CD8-positive, alpha-beta memory T cell (primary cell): ENCODE measurements around the gene ATXN10. TPM values are rescaled to one million over a fixed set of nuclear protein-coding genes. Genes with fewer than 3 reads are reported as not detected.

ENCODE experiments used
- CTCF ChIA-PET: fragments of 350-600 bp; sonication (Branson Sonifier 250); formaldehyde crosslinking; loops from one replicate; lab custom pipeline; 2021; ENCODE audit warnings: antibody characterized with exemption; lab: Charles Lee
- POLR2A ChIA-PET: fragments of 350-600 bp; sonication (Branson Sonifier 250); formaldehyde crosslinking; loops from one replicate; lab custom pipeline; 2021; ENCODE audit warnings: antibody characterized with exemption; lab: Charles Lee
- DNase-seq, 5 donors: peaks; one replicate each; pipeline versions ENCODE4 v3.0.0 to v3.0.0-alpha.2; 2020 to 2022; ENCODE audit warnings: mixed read lengths in 1 of 5
- H3K27ac ChIP-seq: one replicate; pipeline ENCODE4 v1.7.0; 2013; ENCODE audit warnings: low read depth, mild to moderate bottlenecking, low read length, moderate library complexity
- H3K27me3 ChIP-seq: 2 replicates; pipeline ENCODE4 v1.7.0; 2013; ENCODE audit warnings: low read length, mild to moderate bottlenecking; ENCODE audit not compliant: insufficient read depth, poor library complexity, severe bottlenecking
- H3K36me3 ChIP-seq: 2 replicates; pipeline ENCODE4 v1.7.0; 2013; ENCODE audit warnings: mild to moderate bottlenecking, low read length, moderate library complexity; ENCODE audit not compliant: insufficient read depth
- H3K4me1 ChIP-seq: 2 replicates; pipeline ENCODE4 v1.7.0; 2013; ENCODE audit warnings: mild to moderate bottlenecking, low read length, moderate library complexity; ENCODE audit not compliant: insufficient read depth
- H3K4me3 ChIP-seq: 2 replicates; pipeline ENCODE4 v1.7.0; 2013; ENCODE audit warnings: mild to moderate bottlenecking, low read length
- H3K9me3 ChIP-seq: 2 replicates; pipeline ENCODE4 v1.7.0; 2013; ENCODE audit warnings: mild to moderate bottlenecking, low read length
- H3K27ac Mint-ChIP-seq, 8 donors: one replicate each; pipeline ENCODE4 v1.8.0; 2020 to 2021; ENCODE audit warnings: mixed read lengths in 8 of 8, mild to moderate bottlenecking in 6 of 8, inconsistent platforms in 3 of 8, moderate library complexity in 3 of 8
- H3K27me3 Mint-ChIP-seq, 2 donors: one replicate each; pipeline ENCODE4 v1.8.0; 2020 to 2021; ENCODE audit warnings: mixed read lengths in 2 of 2, mild to moderate bottlenecking in 1 of 2, moderate library complexity in 1 of 2
- H3K36me3 Mint-ChIP-seq, 3 donors: one replicate each; pipeline ENCODE4 v1.8.0; 2020 to 2021; ENCODE audit warnings: mixed read lengths in 3 of 3, inconsistent platforms in 1 of 3, mild to moderate bottlenecking in 1 of 3
- H3K4me1 Mint-ChIP-seq, 3 donors: one replicate each; pipeline ENCODE4 v1.8.0; 2020 to 2021; ENCODE audit warnings: mixed read lengths in 3 of 3, inconsistent platforms in 1 of 3, mild to moderate bottlenecking in 1 of 3
- H3K4me3 Mint-ChIP-seq, 7 donors: one replicate each; pipeline ENCODE4 v1.8.0; 2020 to 2021; ENCODE audit warnings: mixed read lengths in 7 of 7, mild to moderate bottlenecking in 6 of 7, moderate library complexity in 4 of 7, inconsistent platforms in 2 of 7
- H3K9me3 Mint-ChIP-seq, 5 donors: one replicate each; pipeline ENCODE4 v1.8.0; 2020 to 2022; ENCODE audit warnings: mixed read lengths in 5 of 5, mild to moderate bottlenecking in 3 of 5, moderate library complexity in 2 of 5, inconsistent platforms in 1 of 5
- polyA plus RNA-seq: library from polyadenylated mRNA; unstranded; fragments of 300-500 nt; fragmentation: Illumina TruSeq; gene quantifications from one replicate; pipeline ENCODE4 v1.2.3, GENCODE V29; 2021
- total RNA-seq, 2 experiments: library from RNA; stranded (reverse); gene quantifications; one replicate each; pipeline ENCODE4 v1.2.3, GENCODE V29; 2021

ATXN10 gene
- total and polyA plus RNA-seq, 3 experiments from 2014 or later, result 95.7 to 123 (median 122) TPM

DNA sequence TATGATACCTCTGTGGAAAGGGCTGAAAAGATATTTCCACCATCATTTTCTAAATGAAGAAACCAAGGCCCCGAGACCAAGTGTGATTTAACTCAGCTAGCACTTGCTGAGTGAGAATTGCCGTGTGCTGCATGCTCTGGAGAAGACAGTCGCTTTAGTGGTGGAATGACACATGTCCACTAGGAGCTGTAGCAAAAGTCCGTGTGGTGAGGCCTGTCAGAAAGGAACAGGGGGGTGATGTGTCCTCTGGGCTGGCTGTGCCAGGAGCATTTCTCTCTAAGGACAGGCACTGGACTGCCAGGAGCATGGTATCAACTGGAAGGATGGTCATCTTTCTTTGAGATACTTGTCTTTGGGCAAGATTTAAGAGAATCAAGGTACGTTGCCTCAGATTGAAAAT lies 72.8 kb downstream of the ATXN10 start:
- no peak for DNase-seq
- no peak overlapping the region for H3K4me3 ChIP-seq
- no peaks in the 10 kb centered on the region for H3K9me3 ChIP-seq
- no peak overlapping the region for H3K27ac ChIP-seq
- Mint-ChIP-seq H3K27ac (peak overlapping the region in 2 of 8 donors; percentile 15 to 23), H3K4me1 (peaks cover 6 to 9% (median 7%) of the 10 kb centered on the region in 3 donors), H3K36me3 (peaks cover 11 to 76% (median 32%) of the 10 kb centered on the region in 3 donors), H3K9me3 (no peaks in the 10 kb centered on the region), H3K27me3 (no peaks in the 10 kb centered on the region), H3K4me3 (no peak overlapping the region)
- H3K36me3 ChIP-seq, result peaks cover 24% of the 10 kb centered on the region
- no peaks in the 10 kb centered on the region for H3K27me3 ChIP-seq
- ChIA-PET POLR2A (no interaction called here), CTCF (no interaction called here)
- no peaks in the 10 kb centered on the region for H3K4me1 ChIP-seq

DNA sequence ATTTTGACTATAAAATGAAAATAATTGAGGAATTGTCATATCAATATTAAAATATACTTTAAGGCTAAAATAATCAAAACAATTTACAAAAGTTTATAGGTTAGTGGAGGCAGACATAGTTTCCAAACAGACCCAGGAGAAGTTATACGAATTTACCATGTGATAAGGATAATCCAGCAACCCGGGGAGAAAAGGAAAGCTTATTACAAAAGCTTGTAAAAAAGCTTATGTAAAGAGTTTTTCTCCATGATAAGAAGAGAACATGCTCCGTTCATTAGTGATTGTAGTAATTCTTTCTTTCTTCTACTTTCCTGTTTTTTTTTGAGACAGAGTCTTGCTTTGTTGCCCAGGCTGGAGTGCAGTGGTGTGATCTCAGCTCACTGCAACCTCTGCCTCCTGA lies 79.0 kb downstream of the ATXN10 start:
- Histone ChIP-seq H3K4me1 (no peaks in the 10 kb centered on the region), H3K36me3 (no peaks in the 10 kb centered on the region), H3K27me3 (no peaks in the 10 kb centered on the region), H3K4me3 (no peak overlapping the region), H3K27ac (no peak overlapping the region), H3K9me3 (no peaks in the 10 kb centered on the region)
- no peaks in the 10 kb centered on the region for H3K27me3 Mint-ChIP-seq
- no peaks in the 10 kb centered on the region for H3K9me3 Mint-ChIP-seq
- CTCF ChIA-PET, result no interaction called here
- H3K27ac Mint-ChIP-seq, result peak overlapping the region in 1 of 8 donors; percentile 51
- peaks cover 5 to 7% (median 6%) of the 10 kb centered on the region in 3 donors for H3K4me1 Mint-ChIP-seq
- H3K36me3 Mint-ChIP-seq, result peaks cover 0 to 57% (median 6%) of the 10 kb centered on the region in 3 donors
- no peak for DNase-seq
- POLR2A ChIA-PET, result no interaction called here
- no peak overlapping the region for H3K4me3 Mint-ChIP-seq

DNA sequence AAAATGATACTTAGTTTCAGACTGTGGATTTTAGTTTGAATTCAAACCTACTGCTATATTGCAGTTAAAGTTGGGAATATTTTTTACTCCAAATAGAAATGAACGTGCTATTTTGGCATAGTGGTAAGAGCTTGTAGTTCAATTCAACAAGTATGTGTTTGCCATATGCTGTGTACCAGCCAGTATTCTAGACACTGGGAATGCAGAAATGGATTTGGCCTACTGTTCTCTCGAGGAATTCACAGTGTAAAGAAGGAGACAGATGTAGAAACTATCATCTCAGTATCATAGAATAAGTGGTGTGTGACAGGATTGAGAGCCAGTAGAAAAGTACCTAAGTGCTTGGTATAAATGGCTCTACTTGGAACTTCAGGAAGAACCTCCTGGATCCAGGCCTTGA lies 80.4 kb downstream of the ATXN10 start:
- Mint-ChIP-seq H3K4me3 (no peak overlapping the region), H3K27ac (peak overlapping the region in 1 of 8 donors; percentile 8), H3K9me3 (no peaks in the 10 kb centered on the region), H3K4me1 (peaks cover 5 to 10% (median 6%) of the 10 kb centered on the region in 3 donors), H3K27me3 (no peaks in the 10 kb centered on the region), H3K36me3 (peaks cover 0 to 58% (median 3%) of the 10 kb centered on the region in 3 donors)
- no peak for DNase-seq
- H3K27me3 ChIP-seq, result no peaks in the 10 kb centered on the region
- ChIA-PET CTCF (no interaction called here), POLR2A (no interaction called here)
- H3K36me3 ChIP-seq, result no peaks in the 10 kb centered on the region
- H3K4me1 ChIP-seq, result no peaks in the 10 kb centered on the region
- no peaks in the 10 kb centered on the region for H3K9me3 ChIP-seq
- H3K27ac ChIP-seq, result no peak overlapping the region
- no peak overlapping the region for H3K4me3 ChIP-seq

DNA sequence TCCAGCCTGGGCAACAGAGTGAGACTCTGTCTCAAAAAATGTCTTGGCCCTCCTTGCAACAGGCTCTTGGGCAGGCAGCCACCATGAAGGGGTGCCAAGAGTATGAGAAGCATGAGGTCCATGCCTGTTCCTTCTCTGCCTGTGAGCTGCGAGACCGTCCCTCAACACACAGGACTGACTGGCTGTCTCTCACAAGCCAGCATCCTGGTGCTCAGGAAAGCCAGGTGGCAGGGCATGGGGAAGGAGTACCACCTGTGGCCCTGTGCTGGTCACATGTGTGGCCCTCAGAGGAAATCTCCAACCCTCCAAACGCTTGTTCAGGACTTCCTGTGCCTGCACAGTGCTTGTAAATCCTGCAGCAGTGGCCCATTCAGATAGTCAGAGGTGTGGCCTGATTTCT lies 83.2 kb downstream of the ATXN10 start:
- CTCF ChIA-PET, result no interaction called here
- H3K36me3 Mint-ChIP-seq, result peaks cover 0 to 52% (median 4%) of the 10 kb centered on the region in 3 donors
- POLR2A ChIA-PET, result no interaction called here
- Histone ChIP-seq H3K4me1 (no peaks in the 10 kb centered on the region), H3K9me3 (no peaks in the 10 kb centered on the region), H3K36me3 (no peaks in the 10 kb centered on the region), H3K4me3 (no peak overlapping the region), H3K27ac (no peak overlapping the region), H3K27me3 (no peaks in the 10 kb centered on the region)
- no peaks in the 10 kb centered on the region for H3K27me3 Mint-ChIP-seq
- H3K4me3 Mint-ChIP-seq, result no peak overlapping the region
- H3K27ac Mint-ChIP-seq, result no peak overlapping the region
- H3K4me1 Mint-ChIP-seq, result peaks cover 5 to 10% (median 10%) of the 10 kb centered on the region in 3 donors
- no peaks in the 10 kb centered on the region for H3K9me3 Mint-ChIP-seq
- DNase-seq, result no peak

DNA sequence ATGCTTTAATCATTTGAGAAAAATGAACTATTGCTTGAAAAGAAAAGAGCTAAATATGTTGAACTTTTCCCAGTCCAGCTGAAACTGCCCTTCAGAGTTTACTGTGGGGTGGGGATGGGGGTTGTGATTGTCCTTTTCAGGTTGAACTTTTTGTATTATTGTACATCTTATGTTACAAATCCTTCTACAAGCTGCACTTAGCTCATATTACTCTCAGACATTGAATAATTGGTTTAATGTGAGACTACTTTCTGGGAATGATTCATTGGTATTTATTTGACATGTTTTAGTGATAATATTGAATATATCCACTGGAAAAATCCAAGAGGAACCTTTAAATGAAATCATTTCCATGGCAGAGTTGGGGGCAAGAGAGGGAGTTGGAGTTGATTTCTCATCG lies 84.9 kb downstream of the ATXN10 start:
- H3K27ac Mint-ChIP-seq, result no peak overlapping the region
- peaks cover 0 to 47% (median 2%) of the 10 kb centered on the region in 3 donors for H3K36me3 Mint-ChIP-seq
- H3K27ac ChIP-seq, result no peak overlapping the region
- no peak overlapping the region for H3K4me3 ChIP-seq
- H3K27me3 Mint-ChIP-seq, result no peaks in the 10 kb centered on the region
- ChIA-PET CTCF (no interaction called here), POLR2A (no interaction called here)
- no peaks in the 10 kb centered on the region for H3K27me3 ChIP-seq
- no peaks in the 10 kb centered on the region for H3K36me3 ChIP-seq
- no peaks in the 10 kb centered on the region for H3K4me1 ChIP-seq
- H3K4me1 Mint-ChIP-seq, result peaks cover 5 to 10% (median 10%) of the 10 kb centered on the region in 3 donors
- no peaks in the 10 kb centered on the region for H3K9me3 ChIP-seq
- no peak for DNase-seq
- no peak overlapping the region for H3K4me3 Mint-ChIP-seq
- H3K9me3 Mint-ChIP-seq, result no peaks in the 10 kb centered on the region

DNA sequence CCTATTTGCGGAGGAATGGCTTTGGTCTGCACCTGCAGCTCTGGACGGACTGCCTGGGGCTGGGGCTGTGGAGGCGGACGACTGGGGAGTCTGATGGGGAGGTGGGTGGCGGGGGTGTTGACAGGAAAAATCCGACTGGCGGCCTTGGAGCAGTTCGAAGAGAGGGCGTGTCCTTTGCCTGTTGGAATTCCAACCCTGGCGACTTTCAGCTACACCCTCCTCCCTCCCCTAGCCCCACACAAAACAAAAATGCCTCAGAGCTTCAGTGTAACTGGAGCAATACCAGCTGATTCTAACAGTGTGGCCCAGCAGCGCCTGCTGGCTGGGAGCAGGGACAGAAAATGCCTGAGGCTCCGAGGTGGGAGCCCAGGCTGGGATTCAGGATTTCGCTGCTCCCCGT lies 85.4 kb downstream of the ATXN10 start:
- ChIA-PET POLR2A (no interaction called here), CTCF (no interaction called here)
- no peak overlapping the region for H3K27ac Mint-ChIP-seq
- no peak for DNase-seq
- no peak overlapping the region for H3K4me3 Mint-ChIP-seq
- H3K9me3 Mint-ChIP-seq, result no peaks in the 10 kb centered on the region
- Histone ChIP-seq H3K4me3 (no peak overlapping the region), H3K27me3 (no peaks in the 10 kb centered on the region), H3K9me3 (no peaks in the 10 kb centered on the region), H3K4me1 (no peaks in the 10 kb centered on the region), H3K27ac (no peak overlapping the region), H3K36me3 (no peaks in the 10 kb centered on the region)
- peaks cover 0 to 42% (median 2%) of the 10 kb centered on the region in 3 donors for H3K36me3 Mint-ChIP-seq
- no peaks in the 10 kb centered on the region for H3K27me3 Mint-ChIP-seq
- H3K4me1 Mint-ChIP-seq, result peaks cover 5 to 10% (median 6%) of the 10 kb centered on the region in 3 donors

DNA sequence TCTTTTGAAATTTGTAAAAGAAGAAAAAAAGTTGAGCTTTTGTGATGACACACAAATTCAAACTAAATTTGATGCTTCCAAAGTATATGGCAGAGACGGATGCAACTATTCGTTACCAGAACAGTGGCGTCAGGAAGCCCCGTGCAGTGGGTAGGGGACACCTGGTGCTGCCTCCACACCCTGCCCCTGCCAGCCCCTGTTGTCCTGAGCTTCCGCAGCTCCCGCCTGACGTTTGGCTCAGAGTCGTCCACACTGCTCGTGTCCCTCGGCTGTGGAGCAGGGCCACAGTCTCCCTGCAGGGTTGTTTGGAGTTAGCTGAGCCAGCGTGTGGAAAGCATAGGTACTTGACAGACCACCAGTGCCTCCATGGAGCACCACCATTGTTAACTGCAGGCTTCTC lies 86.3 kb downstream of the ATXN10 start:
- DNase-seq, result no peak
- Mint-ChIP-seq H3K9me3 (no peaks in the 10 kb centered on the region), H3K36me3 (peaks cover 0 to 42% (median 2%) of the 10 kb centered on the region in 3 donors), H3K27ac (no peak overlapping the region), H3K4me3 (no peak overlapping the region), H3K27me3 (no peaks in the 10 kb centered on the region), H3K4me1 (peaks cover 4 to 10% (median 5%) of the 10 kb centered on the region in 3 donors)
- Histone ChIP-seq H3K36me3 (no peaks in the 10 kb centered on the region), H3K27me3 (no peaks in the 10 kb centered on the region), H3K27ac (no peak overlapping the region), H3K4me1 (no peaks in the 10 kb centered on the region), H3K4me3 (no peak overlapping the region), H3K9me3 (no peaks in the 10 kb centered on the region)
- ChIA-PET POLR2A (no interaction called here), CTCF (no interaction called here)

DNA sequence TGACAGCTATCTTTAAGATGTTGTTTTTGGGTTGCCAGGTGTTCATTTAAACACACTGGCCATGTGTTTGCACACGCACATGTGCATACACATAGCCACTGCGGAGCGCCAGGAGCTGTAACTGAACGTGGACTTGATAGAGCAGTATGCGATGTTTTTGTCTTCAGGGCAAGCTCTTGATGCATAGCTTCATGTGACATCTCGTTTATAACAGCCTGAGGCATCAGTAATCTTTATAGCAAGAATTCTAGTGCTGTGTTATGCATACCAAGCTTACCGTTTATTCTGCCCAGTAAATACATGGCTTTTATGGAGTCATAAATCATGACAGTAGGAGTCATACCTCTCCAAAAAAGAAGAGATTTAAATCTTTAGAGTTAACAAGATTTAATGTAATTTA lies 87.0 kb downstream of the ATXN10 start:
- CTCF ChIA-PET, result interaction anchor here (1.4 kb wide), 1 partner anchor 19 kb away, joined by 3 read pairs; no protein-coding TSS in a partner anchor
- no peaks in the 10 kb centered on the region for H3K27me3 ChIP-seq

More for the DNA sequence above, 87.0 kb downstream of the ATXN10 start:
- no peak for DNase-seq
- H3K27me3 Mint-ChIP-seq, result no peaks in the 10 kb centered on the region
- peaks cover 0 to 46% (median 3%) of the 10 kb centered on the region in 3 donors for H3K36me3 Mint-ChIP-seq
- H3K9me3 Mint-ChIP-seq, result no peaks in the 10 kb centered on the region
- Histone ChIP-seq H3K4me3 (no peak overlapping the region), H3K36me3 (no peaks in the 10 kb centered on the region), H3K27ac (no peak overlapping the region), H3K9me3 (no peaks in the 10 kb centered on the region), H3K4me1 (no peaks in the 10 kb centered on the region)
- POLR2A ChIA-PET, result no interaction called here
- peaks cover 4 to 10% (median 5%) of the 10 kb centered on the region in 3 donors for H3K4me1 Mint-ChIP-seq
- H3K27ac Mint-ChIP-seq, result peak overlapping the region in 1 of 8 donors; percentile 9
- H3K4me3 Mint-ChIP-seq, result no peak overlapping the region
